Panc1 (cell line): ENCODE results near the gene OLIG2. TPM values are rescaled to one million over a fixed set of nuclear protein-coding genes. Genes with fewer than 3 reads are reported as not detected.

Experiments used
- ATAC-seq: fragments of 200-7000 bp; cut with Tn5 transposase; 2 replicates; pipeline ENCODE4 v1.9.1; 2020; ENCODE audit warnings: mild to moderate bottlenecking, moderate library complexity
- BruUV-seq: library from RNA; stranded (reverse); fragments of 400-500 nt; replicated peaks from 2 replicates; lab custom pipeline; 2021; lab: Mats Ljungman, UMichigan
- CTCF ChIA-PET: fragments of 300-600 bp; sonication (Branson Sonifier 250); formaldehyde crosslinking; loops from one replicate; lab custom pipeline; 2022; ENCODE audit warnings: antibody characterized with exemption; lab: Charles Lee
- POLR2A ChIA-PET: fragments of 300-600 bp; sonication (Branson Sonifier 250); formaldehyde crosslinking; loops from one replicate; lab custom pipeline; 2022; ENCODE audit warnings: antibody characterized with exemption; lab: Charles Lee
- DNase-seq: peaks from one replicate; pipeline ENCODE4 v3.0.0-alpha.2; 2010; ENCODE audit warnings: low read depth, low spot score
- H3K27ac ChIP-seq: 2 replicates; pipeline ENCODE4 v1.5.1; 2011; ENCODE audit warnings: mild to moderate bottlenecking, low read length, inconsistent platforms
- H3K27me3 ChIP-seq: fragments of 200-500 bp; sonication (Bioruptor generic); 2 replicates; pipeline ENCODE4 v1.6.0; 2014; ENCODE audit warnings: low read length, inconsistent platforms; ENCODE audit not compliant: control insufficient read depth, insufficient read depth
- H3K36me3 ChIP-seq: fragments of 200-500 bp; sonication (Bioruptor generic); 2 replicates; pipeline ENCODE4 v1.5.1; 2014; ENCODE audit warnings: inconsistent platforms, mild to moderate bottlenecking, low read length, moderate library complexity; ENCODE audit not compliant: control insufficient read depth, insufficient read depth
- H3K4me1 ChIP-seq: 2 replicates; pipeline ENCODE4 v1.5.1; 2011; ENCODE audit warnings: inconsistent platforms, mild to moderate bottlenecking, low read length, moderate library complexity; ENCODE audit not compliant: control insufficient read depth, insufficient read depth
- H3K4me3 ChIP-seq, 2 experiments: 2 replicates each; pipeline ENCODE4 v1.5.1; 2011 to 2012; ENCODE audit warnings: low read depth in 2 of 2, low read length in 2 of 2, mild to moderate bottlenecking in 2 of 2, inconsistent platforms in 1 of 2, moderate library complexity in 1 of 2
- H3K9me3 ChIP-seq: fragments of 200-500 bp; sonication (Bioruptor generic); 2 replicates; pipeline ENCODE4 v1.5.1; 2014; ENCODE audit warnings: low read depth, mild to moderate bottlenecking, inconsistent platforms, low read length, moderate library complexity; ENCODE audit not compliant: control insufficient read depth, insufficient read depth
- POLR2AphosphoS5 ChIP-seq: IDR thresholded peaks from 2 replicates; pipeline ENCODE4 v1.6.1; 2012; ENCODE audit warnings: mild to moderate bottlenecking, low read depth, low read length, moderate library complexity
- SIN3A ChIP-seq: IDR thresholded peaks from 2 replicates; pipeline ENCODE4 v1.6.1; 2012; ENCODE audit warnings: low read depth, mild to moderate bottlenecking, low read length, moderate library complexity, borderline replicate concordance; ENCODE audit not compliant: insufficient read depth
- TCF7L2 ChIP-seq: IDR thresholded peaks from 2 replicates; pipeline ENCODE4 v1.6.1; 2011; ENCODE audit warnings: mild to moderate bottlenecking, low read depth, low read length, inconsistent platforms
- in situ Hi-C: cut with HindIII; loops from 2 replicates; pipeline ENCODE4 v1.10.0; 2016; ENCODE audit warnings: low sequenced_read_pairs, low pct_unique_long_range_greater_than_20kb
- intact Hi-C: fragments of 100-400 bp; cut with micrococcal nuclease; formaldehyde crosslinking; loops from one replicate; pipeline ENCODE4 v1.10.0; 2022; ENCODE audit not compliant: unreplicated experiment
- total RNA-seq: library from RNA; stranded (reverse); gene quantifications from one replicate; pipeline ENCODE4 v1.2.1, GENCODE V29; 2021; ENCODE audit not compliant: unreplicated experiment
- TF ChIP-seq, protein P1 (sequence below), 2 experiments: IDR thresholded peaks; 2 replicates each; pipeline ENCODE4 v1.6.1; 2011 to 2012; ENCODE audit warnings: low read depth in 2 of 2, control low read depth in 1 of 2, low read length in 1 of 2, mild to moderate bottlenecking in 1 of 2, moderate library complexity in 1 of 2; ENCODE audit not compliant: insufficient read depth in 1 of 2
- TF ChIP-seq, protein P2 (sequence below): fragments of 450-650 bp; IDR thresholded peaks from 2 replicates; pipeline ENCODE4 v1.5.1; 2017; ENCODE audit warnings: mild to moderate bottlenecking

OLIG2 gene
- total RNA-seq, 1 experiment from 2014 or later: not detected

DNA sequence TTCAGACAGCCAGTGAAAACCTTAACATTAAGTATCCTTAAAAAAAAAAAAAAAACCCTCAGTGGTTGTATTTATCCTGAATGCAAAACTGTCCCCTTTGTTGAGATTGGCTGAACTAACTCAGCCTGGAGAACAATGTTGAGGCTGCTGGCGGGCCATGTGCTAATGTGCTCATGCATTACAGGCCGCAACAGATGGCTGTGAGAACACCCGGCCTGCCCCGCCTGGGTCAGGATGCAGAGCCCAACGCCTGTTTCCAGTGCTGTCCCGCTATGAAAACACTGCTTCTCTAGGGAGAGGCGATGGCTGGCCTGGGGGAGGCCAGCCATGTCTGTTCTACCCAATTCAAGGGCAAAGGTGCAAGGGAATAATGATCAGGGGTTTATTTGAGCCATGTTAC is 13.8 kb downstream of the OLIG2 start:
- CTCF ChIA-PET: no interaction called here
- H3K9me3 ChIP-seq: no peaks in the 10 kb centered on the region
- POLR2A ChIA-PET: no interaction called here
- DNase-seq: no peak
- no peaks in the 10 kb centered on the region for H3K36me3 ChIP-seq
- no peak overlapping the region for H3K4me3 ChIP-seq
- no peaks in the 10 kb centered on the region; the same call in 1 of the 2 replicates for H3K27me3 ChIP-seq
- ATAC-seq: no peak
- BruUV-seq: no TSS peak
- intact Hi-C loops: no loop called here
- H3K4me1 ChIP-seq: no peaks in the 10 kb centered on the region
- in situ Hi-C loops: no loop called here
- TF ChIP-seq SIN3A: no peak
- TF ChIP-seq, protein P1, sequence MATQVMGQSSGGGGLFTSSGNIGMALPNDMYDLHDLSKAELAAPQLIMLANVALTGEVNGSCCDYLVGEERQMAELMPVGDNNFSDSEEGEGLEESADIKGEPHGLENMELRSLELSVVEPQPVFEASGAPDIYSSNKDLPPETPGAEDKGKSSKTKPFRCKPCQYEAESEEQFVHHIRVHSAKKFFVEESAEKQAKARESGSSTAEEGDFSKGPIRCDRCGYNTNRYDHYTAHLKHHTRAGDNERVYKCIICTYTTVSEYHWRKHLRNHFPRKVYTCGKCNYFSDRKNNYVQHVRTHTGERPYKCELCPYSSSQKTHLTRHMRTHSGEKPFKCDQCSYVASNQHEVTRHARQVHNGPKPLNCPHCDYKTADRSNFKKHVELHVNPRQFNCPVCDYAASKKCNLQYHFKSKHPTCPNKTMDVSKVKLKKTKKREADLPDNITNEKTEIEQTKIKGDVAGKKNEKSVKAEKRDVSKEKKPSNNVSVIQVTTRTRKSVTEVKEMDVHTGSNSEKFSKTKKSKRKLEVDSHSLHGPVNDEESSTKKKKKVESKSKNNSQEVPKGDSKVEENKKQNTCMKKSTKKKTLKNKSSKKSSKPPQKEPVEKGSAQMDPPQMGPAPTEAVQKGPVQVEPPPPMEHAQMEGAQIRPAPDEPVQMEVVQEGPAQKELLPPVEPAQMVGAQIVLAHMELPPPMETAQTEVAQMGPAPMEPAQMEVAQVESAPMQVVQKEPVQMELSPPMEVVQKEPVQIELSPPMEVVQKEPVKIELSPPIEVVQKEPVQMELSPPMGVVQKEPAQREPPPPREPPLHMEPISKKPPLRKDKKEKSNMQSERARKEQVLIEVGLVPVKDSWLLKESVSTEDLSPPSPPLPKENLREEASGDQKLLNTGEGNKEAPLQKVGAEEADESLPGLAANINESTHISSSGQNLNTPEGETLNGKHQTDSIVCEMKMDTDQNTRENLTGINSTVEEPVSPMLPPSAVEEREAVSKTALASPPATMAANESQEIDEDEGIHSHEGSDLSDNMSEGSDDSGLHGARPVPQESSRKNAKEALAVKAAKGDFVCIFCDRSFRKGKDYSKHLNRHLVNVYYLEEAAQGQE (IDR thresholded peaks at IDR 0.05; ENCODE audit: insufficient read depth in 1 of 2, low read depth in 2 of 2, low read length in 1 of 2): no peak
- TF ChIP-seq, protein P2, sequence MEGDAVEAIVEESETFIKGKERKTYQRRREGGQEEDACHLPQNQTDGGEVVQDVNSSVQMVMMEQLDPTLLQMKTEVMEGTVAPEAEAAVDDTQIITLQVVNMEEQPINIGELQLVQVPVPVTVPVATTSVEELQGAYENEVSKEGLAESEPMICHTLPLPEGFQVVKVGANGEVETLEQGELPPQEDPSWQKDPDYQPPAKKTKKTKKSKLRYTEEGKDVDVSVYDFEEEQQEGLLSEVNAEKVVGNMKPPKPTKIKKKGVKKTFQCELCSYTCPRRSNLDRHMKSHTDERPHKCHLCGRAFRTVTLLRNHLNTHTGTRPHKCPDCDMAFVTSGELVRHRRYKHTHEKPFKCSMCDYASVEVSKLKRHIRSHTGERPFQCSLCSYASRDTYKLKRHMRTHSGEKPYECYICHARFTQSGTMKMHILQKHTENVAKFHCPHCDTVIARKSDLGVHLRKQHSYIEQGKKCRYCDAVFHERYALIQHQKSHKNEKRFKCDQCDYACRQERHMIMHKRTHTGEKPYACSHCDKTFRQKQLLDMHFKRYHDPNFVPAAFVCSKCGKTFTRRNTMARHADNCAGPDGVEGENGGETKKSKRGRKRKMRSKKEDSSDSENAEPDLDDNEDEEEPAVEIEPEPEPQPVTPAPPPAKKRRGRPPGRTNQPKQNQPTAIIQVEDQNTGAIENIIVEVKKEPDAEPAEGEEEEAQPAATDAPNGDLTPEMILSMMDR: no peak
- no peak for TF ChIP-seq POLR2AphosphoS5
- no peak for TF ChIP-seq TCF7L2
- no peak overlapping the region for H3K27ac ChIP-seq

DNA sequence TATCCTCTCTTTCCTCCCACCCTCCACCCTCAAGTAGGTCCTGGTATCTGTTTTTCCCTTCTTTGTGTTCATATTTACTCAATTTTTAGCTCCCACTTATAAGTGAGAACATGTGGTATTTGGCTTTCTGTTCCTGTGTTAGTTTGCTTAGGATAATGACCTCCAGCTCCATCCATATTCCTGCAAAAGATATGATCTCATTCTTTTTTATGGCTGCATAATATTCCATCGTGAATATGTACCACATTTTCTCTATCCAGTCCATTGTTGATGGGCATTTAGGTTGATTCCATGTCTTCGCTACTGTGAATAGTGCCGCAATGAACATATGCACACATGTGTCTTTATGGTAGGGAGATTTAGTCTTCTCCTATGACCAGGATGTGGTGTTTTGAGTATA is 14.5 kb downstream of the OLIG2 start:
- ChIA-PET POLR2A (no interaction called here), CTCF (no interaction called here)
- Histone ChIP-seq H3K9me3 (no peaks in the 10 kb centered on the region), H3K27ac (no peak overlapping the region), H3K36me3 (no peaks in the 10 kb centered on the region), H3K4me1 (no peaks in the 10 kb centered on the region), H3K4me3 (no peak overlapping the region), H3K27me3 (no peaks in the 10 kb centered on the region; the same call in 1 of the 2 replicates)
- in situ Hi-C loops: no loop called here
- DNase-seq (no peak), ATAC-seq (no peak)
- BruUV-seq: no TSS peak
- intact Hi-C loops: no loop called here
- TF ChIP-seq SIN3A: no peak
- TF ChIP-seq, protein P1 (IDR thresholded peaks at IDR 0.05; ENCODE audit: insufficient read depth in 1 of 2, low read depth in 2 of 2, low read length in 1 of 2): no peak
